NCI-H510A (cell line): ENCODE results near the gene NPHP3.
A peak's percentile ranks its signal among the peaks of the same experiment; 100 is the strongest.

ENCODE experiments used
- DNase-seq: peaks from one replicate; lab custom pipeline; 2025; lab: John Stamatoyannopoulos, UW

Gene NPHP3

GRCh38 chr3:132682201-132682600 is 40.0 kb downstream of the NPHP3 start:
- no peak for DNase-seq

GRCh38 chr3:132681421-132681820 is 40.8 kb downstream of the NPHP3 start:
- no peak for DNase-seq

GRCh38 chr3:132679911-132680310 is 42.3 kb downstream of the NPHP3 start:
- no peak for DNase-seq

- no peak for DNase-seq
Observed at GRCh38 chr3:132675408-132675807, 46.8 kb downstream of the NPHP3 start.

GRCh38 chr3:132669256-132669777 is 52.9 kb downstream of the NPHP3 start:
- no peak for DNase-seq

- no peak for DNase-seq
Observed at GRCh38 chr3:132665230-132665745, 56.9 kb downstream of the NPHP3 start.

- DNase-seq, result no peak
Observed at GRCh38 chr3:132662212-132662611, 60.0 kb downstream of the NPHP3 start.

- no peak for DNase-seq
Observed at GRCh38 chr3:132661101-132661500, 61.1 kb downstream of the NPHP3 start.

GRCh38 chr3:132660811-132661070 is 61.5 kb downstream of the NPHP3 start:
- DNase-seq, result no peak

- no peak for DNase-seq
Observed at GRCh38 chr3:132660052-132660810, 62.0 kb downstream of the NPHP3 start, which contains the start of gene UBA5. Gene UBA5 (plus strand): TSS chr3:132660329. CDS start chr3:132660538, 209 bp downstream.

- peak; percentile 6 for DNase-seq
Observed at GRCh38 chr3:132659365-132660051, 62.7 kb downstream of the NPHP3 start, which contains the start of gene ACAD11. Gene ACAD11 (minus strand): TSS chr3:132659809. CDS start chr3:132659751, 58 bp downstream.

- DNase-seq, result no peak
Observed at GRCh38 chr3:132659000-132659364, 63.2 kb downstream of the NPHP3 start.

GRCh38 chr3:132657869-132658747 is 64.1 kb downstream of the NPHP3 start:
- no peak for DNase-seq

GRCh38 chr3:132655471-132655870 is 66.7 kb downstream of the NPHP3 start:
- no peak for DNase-seq

GRCh38 chr3:132654721-132655120 is 67.5 kb downstream of the NPHP3 start:
- DNase-seq, result no peak

GRCh38 chr3:132654190-132654589 is 68.0 kb downstream of the NPHP3 start:
- DNase-seq, result no peak

- DNase-seq, result no peak
Observed at GRCh38 chr3:132652640-132653270, 69.5 kb downstream of the NPHP3 start.

- DNase-seq, result no peak
Observed at GRCh38 chr3:132650153-132650552, 72.1 kb downstream of the NPHP3 start.

- no peak for DNase-seq
Observed at GRCh38 chr3:132645058-132645457, 77.2 kb downstream of the NPHP3 start.

GRCh38 chr3:132643366-132643765 is 78.8 kb downstream of the NPHP3 start:
- no peak for DNase-seq

- DNase-seq, result no peak
Observed at GRCh38 chr3:132642539-132642847, 79.7 kb downstream of the NPHP3 start.
